GM20000 (cell line): Measurements from ENCODE around the gene PRAMEF1.
"Not testable (repeated sequence)": the region's sequence is repeated elsewhere in the genome, so short reads cannot be mapped to it uniquely, and the experiment has no call there.

Experiments used
- DNase-seq: peaks from one replicate; pipeline ENCODE4 v3.0.0; 2012; ENCODE audit warnings: low spot score
- TF ChIP-seq, protein P1 (sequence below): IDR thresholded peaks from 2 replicates; pipeline ENCODE4 v1.5.1; 2012; ENCODE audit warnings: mild to moderate bottlenecking, control low read depth; ENCODE audit errors: extremely low read depth, missing control alignments

Gene PRAMEF1

DNA sequence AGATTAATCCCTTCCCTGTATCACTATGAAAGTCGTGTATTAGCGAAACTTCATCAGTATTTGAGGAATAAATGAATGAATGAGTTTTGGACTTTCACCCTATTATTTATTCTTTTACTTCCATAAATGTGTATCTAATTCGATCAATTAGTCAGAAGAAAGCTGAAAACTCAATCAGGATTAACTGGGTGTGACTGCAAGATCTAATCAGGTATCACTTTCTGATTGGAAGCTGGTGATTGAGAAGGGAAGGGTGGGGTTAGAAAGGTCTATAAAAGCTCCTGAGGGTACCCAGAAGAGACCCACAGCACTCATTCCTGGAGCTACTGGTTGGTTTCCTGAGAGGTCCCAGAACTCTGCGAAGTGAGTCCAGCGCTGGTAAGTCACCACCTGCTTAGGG is at the start of gene PRAMEF1:
PRAMEF1 (plus strand) TSS at position 301 of the 400 bp plus-strand sequence. CDS start 1,831 bp downstream, outside the sequence.
- not testable (repeated sequence) for DNase-seq

DNA sequence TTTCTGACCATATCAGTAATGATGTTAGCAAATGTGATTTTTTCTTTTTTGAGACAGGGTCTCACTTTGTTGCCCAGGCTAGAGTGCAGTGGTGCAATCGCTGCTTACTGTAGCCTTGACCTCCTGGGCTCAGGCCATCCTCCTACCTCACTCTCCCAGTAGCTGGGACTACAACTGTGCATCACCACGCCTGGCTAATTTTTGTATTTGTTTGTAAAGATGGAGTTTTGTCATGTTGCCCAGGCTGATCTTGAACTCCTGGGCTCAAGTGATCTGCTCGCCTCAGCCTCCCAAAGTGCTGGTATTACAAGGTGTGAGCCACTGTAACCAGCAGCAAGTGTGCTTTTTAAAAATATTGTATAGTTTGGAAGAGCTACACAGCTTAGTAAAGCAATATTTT is 49.3 kb upstream of the PRAMEF1 start:
- TF ChIP-seq, protein P1, sequence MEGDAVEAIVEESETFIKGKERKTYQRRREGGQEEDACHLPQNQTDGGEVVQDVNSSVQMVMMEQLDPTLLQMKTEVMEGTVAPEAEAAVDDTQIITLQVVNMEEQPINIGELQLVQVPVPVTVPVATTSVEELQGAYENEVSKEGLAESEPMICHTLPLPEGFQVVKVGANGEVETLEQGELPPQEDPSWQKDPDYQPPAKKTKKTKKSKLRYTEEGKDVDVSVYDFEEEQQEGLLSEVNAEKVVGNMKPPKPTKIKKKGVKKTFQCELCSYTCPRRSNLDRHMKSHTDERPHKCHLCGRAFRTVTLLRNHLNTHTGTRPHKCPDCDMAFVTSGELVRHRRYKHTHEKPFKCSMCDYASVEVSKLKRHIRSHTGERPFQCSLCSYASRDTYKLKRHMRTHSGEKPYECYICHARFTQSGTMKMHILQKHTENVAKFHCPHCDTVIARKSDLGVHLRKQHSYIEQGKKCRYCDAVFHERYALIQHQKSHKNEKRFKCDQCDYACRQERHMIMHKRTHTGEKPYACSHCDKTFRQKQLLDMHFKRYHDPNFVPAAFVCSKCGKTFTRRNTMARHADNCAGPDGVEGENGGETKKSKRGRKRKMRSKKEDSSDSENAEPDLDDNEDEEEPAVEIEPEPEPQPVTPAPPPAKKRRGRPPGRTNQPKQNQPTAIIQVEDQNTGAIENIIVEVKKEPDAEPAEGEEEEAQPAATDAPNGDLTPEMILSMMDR, result no peak
- no peak for DNase-seq

- TF ChIP-seq, protein P1, result no peak
- no peak for DNase-seq
Measured at GRCh38 chr1:12745126-12745991, 45.8 kb upstream of the PRAMEF1 start.

DNA sequence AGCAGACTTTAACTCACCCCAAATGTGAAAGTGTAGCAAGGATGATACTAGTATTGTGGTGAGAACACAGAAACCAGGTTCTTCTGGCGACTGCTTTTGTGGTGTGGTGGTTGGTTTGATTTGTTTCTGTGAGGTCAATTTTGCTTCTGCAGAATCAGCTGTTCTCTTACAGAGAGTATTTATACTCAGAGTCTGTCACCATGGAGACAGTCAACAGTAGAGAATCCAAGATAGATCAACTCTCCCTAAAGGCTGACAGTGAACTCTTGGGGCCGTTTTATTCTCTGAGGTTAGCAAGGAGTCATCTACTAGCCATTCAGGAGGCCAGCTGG is 45.2 kb upstream of the PRAMEF1 start, which contains the start of gene CFAP107:
CFAP107 (plus strand) TSS at position 209 of the 332 bp plus-strand sequence. CDS start 231 bp downstream, outside the sequence.
- DNase-seq, result no peak
- TF ChIP-seq, protein P1, result no peak

DNA sequence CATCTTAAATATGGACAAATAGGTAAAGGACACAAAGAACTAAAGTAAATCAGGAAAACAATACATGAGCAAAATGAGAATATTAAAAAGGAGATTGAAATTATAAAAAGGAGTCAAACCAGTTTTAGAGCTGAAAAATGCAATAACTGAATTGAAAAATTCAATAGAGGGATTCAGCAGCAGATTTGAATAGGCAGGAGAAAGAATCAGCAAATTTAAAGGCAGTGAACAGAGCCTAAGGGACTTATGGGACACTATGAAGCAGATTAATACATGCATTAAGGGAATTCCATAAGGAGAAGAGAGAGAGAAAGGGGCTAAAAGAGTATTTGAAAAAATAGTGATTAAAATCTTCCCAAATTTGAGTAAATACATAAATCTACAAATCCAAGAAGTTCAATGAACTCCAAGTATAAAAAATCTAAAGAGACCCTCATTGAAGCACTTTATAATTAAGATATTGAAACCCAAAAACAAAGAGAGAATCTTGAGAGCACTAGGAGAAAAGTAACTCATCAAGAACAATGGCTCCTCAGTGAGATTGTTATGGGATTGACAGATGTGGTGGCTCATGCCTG is 42.3 kb upstream of the PRAMEF1 start:
- TF ChIP-seq, protein P1, result no peak
- no peak for DNase-seq

- no peak for DNase-seq
Measured at GRCh38 chr1:12754738-12755137, 36.5 kb upstream of the PRAMEF1 start.

DNA sequence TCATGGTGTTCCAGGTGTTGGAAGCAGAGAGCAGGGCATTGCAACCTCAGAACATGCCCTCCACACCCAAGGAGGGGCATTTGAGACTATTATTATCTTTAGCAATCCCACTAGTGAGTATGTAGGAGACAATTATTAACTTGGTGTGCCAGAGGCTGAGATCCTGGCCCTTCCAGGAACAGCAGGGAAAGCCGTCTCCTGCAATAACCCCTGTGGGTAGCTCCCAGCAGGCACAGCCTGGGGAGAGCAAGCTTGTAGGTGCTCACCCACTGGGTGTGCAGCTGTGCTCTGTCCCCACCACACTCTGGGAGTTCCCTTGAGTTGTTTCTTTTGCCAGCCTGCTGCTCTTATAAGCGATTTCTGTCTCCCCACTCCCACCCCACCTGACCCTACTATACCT is 34.9 kb upstream of the PRAMEF1 start:
- no peak for DNase-seq
- TF ChIP-seq, protein P1, result no peak

More at GRCh38 chr1:12754738-12755137, 36.5 kb upstream of the PRAMEF1 start:
- TF ChIP-seq, protein P1, result no peak
